BJ (cell line): ENCODE data around the gene CCDC117. TPM values are rescaled to one million over a fixed set of nuclear protein-coding genes. Genes with fewer than 3 reads are reported as not detected.
A peak's percentile ranks its signal among the peaks of the same experiment; 100 is the strongest.

ENCODE experiments used
- CTCF ChIA-PET: fragments of 350-600 bp; formaldehyde crosslinking; extraction: SDS; loops from one replicate; lab custom pipeline; 2021; ENCODE audit warnings: antibody characterized with exemption, inconsistent platforms; lab: Yijun Ruan, JAX
- POLR2A ChIA-PET: fragments of 300-600 bp; sonication (Branson Sonifier 250); formaldehyde crosslinking; extraction: SDS; loops from one replicate; lab custom pipeline; 2021; ENCODE audit warnings: antibody characterized with exemption; lab: Charles Lee
- DNase-seq: peaks from one replicate; pipeline ENCODE4 v3.0.0-alpha.2; 2011; ENCODE audit warnings: low read depth
- H3K27me3 ChIP-seq: 2 replicates; pipeline ENCODE4 v1.6.0; 2011; ENCODE audit warnings: low read length; ENCODE audit not compliant: control insufficient read depth, insufficient read depth
- H3K36me3 ChIP-seq: 2 replicates; pipeline ENCODE4 v1.5.1; 2011; ENCODE audit warnings: low read length; ENCODE audit not compliant: control insufficient read depth, insufficient read depth
- H3K4me3 ChIP-seq: 2 replicates; pipeline ENCODE4 v1.5.1; 2011; ENCODE audit warnings: low read depth, mild to moderate bottlenecking, control low read depth, low read length
- CTCF ChIP-seq: IDR thresholded peaks from 2 replicates; pipeline ENCODE4 v1.5.1; 2011; ENCODE audit warnings: low read depth, mild to moderate bottlenecking, control low read depth, inconsistent platforms, low read length, moderate library complexity; ENCODE audit not compliant: insufficient read depth
- polyA minus RNA-seq: library from RNA; depleted of rRNA, polyadenylated mRNA; stranded (reverse); fragments of >200 nt; gene quantifications from 2 replicates; pipeline ENCODE4 v1.2.3, GENCODE V29; 2011; rRNA and poly(A)+ RNA removed
- polyA plus RNA-seq: library from polyadenylated mRNA; depleted of rRNA; stranded (reverse); fragments of >200 nt; gene quantifications from 2 replicates; pipeline ENCODE4 v1.2.3, GENCODE V29; 2011; rRNA removed

Gene CCDC117
- 4.5 and 11.5 TPM in 2 replicates for polyA plus RNA-seq
- polyA minus RNA-seq = 7.0 and 10.5 TPM in 2 replicates

- ChIA-PET CTCF (interaction anchor here (0.7 to 1.9 kb wide), 6 partner anchors 12 to 164 kb away, joined by 3 to 6 read pairs (median 3); no protein-coding TSS in a partner anchor), POLR2A (interaction anchor here (0.6 to 1.5 kb wide), 3 partner anchors 9 to 62 kb away, joined by 3 to 18 read pairs (median 3); partner anchors contain the start of gene XBP1)
- peak within 1 kb of the TSS; percentile 65 for H3K4me3 ChIP-seq
- no peaks in the 10 kb centered on the region for H3K27me3 ChIP-seq
- 0 out of 2 replicates have a peak, but pooled peaks have one; percentile 21 for TF ChIP-seq CTCF
- peak; percentile 75 for DNase-seq
- H3K36me3 ChIP-seq = peaks cover 4% of the 10 kb centered on the region; the same call in 1 of the 2 replicates
These were observed at the start of gene CCDC117 for GRCh38 chr22:28772633-28773460. CCDC117 (plus strand) TSS chr22:28772695; CDS start chr22:28772850, 155 bp downstream.

GRCh38 chr22:28728002-28728401 lies 44.5 kb upstream of the CCDC117 start:
- CTCF ChIA-PET = no interaction called here
- DNase-seq = no peak
- Histone ChIP-seq H3K36me3 (no peaks in the 10 kb centered on the region), H3K4me3 (no peak overlapping the region), H3K27me3 (no peaks in the 10 kb centered on the region)
- TF ChIP-seq CTCF = no peak
- POLR2A ChIA-PET = no interaction called here

- Histone ChIP-seq H3K27me3 (no peaks in the 10 kb centered on the region), H3K36me3 (no peaks in the 10 kb centered on the region), H3K4me3 (no peak overlapping the region)
- ChIA-PET POLR2A (no interaction called here), CTCF (no interaction called here)
- no peak for TF ChIP-seq CTCF
- DNase-seq = no peak
These were observed 43.7 kb upstream of the CCDC117 start for GRCh38 chr22:28728621-28729313.

GRCh38 chr22:28730179-28730578 lies 42.3 kb upstream of the CCDC117 start:
- ChIA-PET POLR2A (no interaction called here), CTCF (no interaction called here)
- Histone ChIP-seq H3K27me3 (no peaks in the 10 kb centered on the region), H3K36me3 (no peaks in the 10 kb centered on the region; the same call in none of the 2 replicates), H3K4me3 (no peak overlapping the region)
- DNase-seq = no peak
- TF ChIP-seq CTCF = no peak

GRCh38 chr22:28734393-28734792 lies 38.1 kb upstream of the CCDC117 start:
- POLR2A ChIA-PET = no interaction called here
- H3K36me3 ChIP-seq = no peaks in the 10 kb centered on the region; the same call in none of the 2 replicates
- DNase-seq = no peak
- no peaks in the 10 kb centered on the region for H3K27me3 ChIP-seq
- CTCF ChIA-PET = no interaction called here
- H3K4me3 ChIP-seq = no peak overlapping the region
- no peak for TF ChIP-seq CTCF
